ENCODE data around the gene RUVBL1.

DNA sequence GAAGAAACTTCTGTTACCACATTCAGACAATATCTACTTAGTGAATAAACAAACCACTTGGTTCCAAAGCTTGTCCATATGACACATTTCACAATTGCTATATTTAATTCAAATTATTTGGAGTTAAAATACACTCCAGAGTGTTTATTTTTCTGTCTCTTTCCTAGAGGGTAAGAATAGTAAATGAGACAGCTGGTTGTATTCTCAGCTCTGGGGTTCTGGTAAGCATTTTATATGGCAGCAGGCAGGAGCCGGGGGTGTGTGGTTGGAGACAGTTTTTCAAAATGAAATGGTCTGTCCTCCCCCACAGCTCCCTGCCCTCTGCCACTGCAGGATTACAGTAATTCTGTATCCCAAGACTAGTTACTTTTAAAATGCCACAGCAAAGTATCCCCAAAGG lies 82.3 kb downstream of the RUVBL1 start:
- TF ChIP-seq, protein P1, sequence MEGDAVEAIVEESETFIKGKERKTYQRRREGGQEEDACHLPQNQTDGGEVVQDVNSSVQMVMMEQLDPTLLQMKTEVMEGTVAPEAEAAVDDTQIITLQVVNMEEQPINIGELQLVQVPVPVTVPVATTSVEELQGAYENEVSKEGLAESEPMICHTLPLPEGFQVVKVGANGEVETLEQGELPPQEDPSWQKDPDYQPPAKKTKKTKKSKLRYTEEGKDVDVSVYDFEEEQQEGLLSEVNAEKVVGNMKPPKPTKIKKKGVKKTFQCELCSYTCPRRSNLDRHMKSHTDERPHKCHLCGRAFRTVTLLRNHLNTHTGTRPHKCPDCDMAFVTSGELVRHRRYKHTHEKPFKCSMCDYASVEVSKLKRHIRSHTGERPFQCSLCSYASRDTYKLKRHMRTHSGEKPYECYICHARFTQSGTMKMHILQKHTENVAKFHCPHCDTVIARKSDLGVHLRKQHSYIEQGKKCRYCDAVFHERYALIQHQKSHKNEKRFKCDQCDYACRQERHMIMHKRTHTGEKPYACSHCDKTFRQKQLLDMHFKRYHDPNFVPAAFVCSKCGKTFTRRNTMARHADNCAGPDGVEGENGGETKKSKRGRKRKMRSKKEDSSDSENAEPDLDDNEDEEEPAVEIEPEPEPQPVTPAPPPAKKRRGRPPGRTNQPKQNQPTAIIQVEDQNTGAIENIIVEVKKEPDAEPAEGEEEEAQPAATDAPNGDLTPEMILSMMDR (IDR thresholded peaks at IDR 0.05) = no peak
- TF ChIP-seq POLR2A (IDR thresholded peaks at IDR 0.05) = no peak

Data from lower leg skin (tissue), 3 donors.